C4-2B (cell line): Measurements from ENCODE around the gene HBE1.

Source experiments
- CTCF ChIP-seq: fragments of 450-650 bp; conservative IDR thresholded peaks from 2 replicates; pipeline ENCODE4 v1.5.1; 2017; ENCODE audit warnings: mild to moderate bottlenecking
- ZFX ChIP-seq: fragments of 450-650 bp; IDR thresholded peaks from 2 replicates; pipeline ENCODE4 v1.6.1; 2017

GRCh38 chr11:5239046-5239445 lies 30.7 kb downstream of the HBE1 start:
- no peak for TF ChIP-seq ZFX
- no peak for TF ChIP-seq CTCF
